HL-60 (cell line): ENCODE results near the gene TMEM126A.

Source experiments
- DNase-seq, 2 experiments: peaks; one replicate each; pipeline ENCODE4 v3.0.0-alpha.2; 2010 to 2020; ENCODE audit warnings: low read depth in 1 of 2, low spot score in 1 of 2
- H3K27ac ChIP-seq: fragments of 250-450 bp; sonication (Bioruptor Pico); replicated peaks from 2 replicates; pipeline ENCODE4 v1.5.1; 2020; ENCODE audit warnings: mild to moderate bottlenecking, moderate library complexity
- H3K27me3 ChIP-seq: fragments of 250-450 bp; sonication (Bioruptor Pico); 2 replicates; pipeline ENCODE4 v1.5.1; 2021; ENCODE audit warnings: mild to moderate bottlenecking, moderate library complexity; ENCODE audit not compliant: insufficient read depth, poor library complexity, severe bottlenecking
- H3K4me3 ChIP-seq: replicated peaks from 2 replicates; pipeline ENCODE4 v1.5.1; 2011; ENCODE audit warnings: mild to moderate bottlenecking, control low read depth, low read length; ENCODE audit not compliant: insufficient read depth
- GABPA ChIP-seq: IDR thresholded peaks from 2 replicates; pipeline ENCODE4 v1.6.1; 2012; ENCODE audit warnings: low read depth
- POLR2AphosphoS5 ChIP-seq: IDR thresholded peaks from 2 replicates; pipeline ENCODE4 v1.6.1; 2012; ENCODE audit warnings: low read depth
- SPI1 ChIP-seq: IDR thresholded peaks from 2 replicates; pipeline ENCODE4 v1.6.1; 2012; ENCODE audit warnings: low read depth, mild to moderate bottlenecking, borderline replicate concordance
- TF ChIP-seq, protein P1 (sequence below): IDR thresholded peaks from 2 replicates; pipeline ENCODE4 v1.6.1; 2012; ENCODE audit warnings: low read depth; ENCODE audit not compliant: insufficient replicate concordance
- TF ChIP-seq, protein P2 (sequence below): IDR thresholded peaks from one replicate; pipeline ENCODE4 v1.5.1; 2011; ENCODE audit warnings: low read length, control low read depth, inconsistent platforms; ENCODE audit not compliant: insufficient read depth

Gene TMEM126A

DNA sequence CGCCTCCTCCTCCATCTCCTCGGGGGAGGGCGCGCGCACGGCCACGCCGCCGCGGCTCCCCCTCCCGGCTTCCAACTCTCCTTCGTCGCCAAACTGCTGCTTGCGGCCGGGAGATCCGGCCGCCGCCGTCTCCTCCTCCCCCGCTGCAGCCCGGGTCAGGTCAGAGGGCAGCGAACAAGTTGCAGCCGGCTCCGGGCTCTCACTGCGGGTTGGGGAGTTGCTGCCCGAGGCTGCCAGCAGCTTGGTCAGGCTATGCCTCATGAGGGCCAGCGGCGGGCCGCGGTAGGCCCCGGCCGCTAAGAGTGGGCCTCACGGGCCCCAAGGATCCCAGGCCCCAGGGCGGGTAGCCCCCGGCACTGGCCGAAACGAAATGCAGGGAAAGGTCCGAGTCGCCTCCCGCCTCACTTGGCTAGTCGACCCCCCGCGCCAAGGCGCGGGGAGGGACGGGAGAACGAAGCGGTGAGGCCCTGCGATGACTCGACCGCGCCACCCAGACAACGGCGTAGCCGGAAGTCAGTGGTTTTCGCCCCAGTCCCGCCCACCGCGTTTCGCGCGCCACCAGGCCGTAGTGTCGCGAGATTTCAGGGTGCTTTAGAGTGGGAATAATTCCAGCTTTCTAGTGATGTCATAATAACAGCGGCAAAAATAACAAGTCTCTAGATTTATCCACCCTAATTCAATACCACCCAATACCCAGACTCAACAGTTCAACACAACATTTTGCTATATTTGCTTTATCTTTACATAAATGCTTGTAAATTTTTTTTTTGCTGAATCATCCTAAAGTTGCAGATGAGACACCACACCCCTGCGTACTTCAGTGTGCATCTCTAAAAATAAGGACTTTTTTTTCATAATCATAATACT lies 17.1 kb downstream of the TMEM126A start, which contains the start of gene CREBZF:
CREBZF (minus strand) TSS at position 515 of the 867 bp plus-strand sequence; CDS start at position 261, 254 bp downstream.
- H3K27ac ChIP-seq, result peak within 1 kb of the TSS; percentile 99
- peak within 1 kb of the TSS; percentile 96 for H3K4me3 ChIP-seq
- TF ChIP-seq POLR2AphosphoS5 (peak; percentile 90), SPI1 (no peak), GABPA (peak; percentile 31; the same call in 1 of the 2 replicates)
- TF ChIP-seq, protein P1, sequence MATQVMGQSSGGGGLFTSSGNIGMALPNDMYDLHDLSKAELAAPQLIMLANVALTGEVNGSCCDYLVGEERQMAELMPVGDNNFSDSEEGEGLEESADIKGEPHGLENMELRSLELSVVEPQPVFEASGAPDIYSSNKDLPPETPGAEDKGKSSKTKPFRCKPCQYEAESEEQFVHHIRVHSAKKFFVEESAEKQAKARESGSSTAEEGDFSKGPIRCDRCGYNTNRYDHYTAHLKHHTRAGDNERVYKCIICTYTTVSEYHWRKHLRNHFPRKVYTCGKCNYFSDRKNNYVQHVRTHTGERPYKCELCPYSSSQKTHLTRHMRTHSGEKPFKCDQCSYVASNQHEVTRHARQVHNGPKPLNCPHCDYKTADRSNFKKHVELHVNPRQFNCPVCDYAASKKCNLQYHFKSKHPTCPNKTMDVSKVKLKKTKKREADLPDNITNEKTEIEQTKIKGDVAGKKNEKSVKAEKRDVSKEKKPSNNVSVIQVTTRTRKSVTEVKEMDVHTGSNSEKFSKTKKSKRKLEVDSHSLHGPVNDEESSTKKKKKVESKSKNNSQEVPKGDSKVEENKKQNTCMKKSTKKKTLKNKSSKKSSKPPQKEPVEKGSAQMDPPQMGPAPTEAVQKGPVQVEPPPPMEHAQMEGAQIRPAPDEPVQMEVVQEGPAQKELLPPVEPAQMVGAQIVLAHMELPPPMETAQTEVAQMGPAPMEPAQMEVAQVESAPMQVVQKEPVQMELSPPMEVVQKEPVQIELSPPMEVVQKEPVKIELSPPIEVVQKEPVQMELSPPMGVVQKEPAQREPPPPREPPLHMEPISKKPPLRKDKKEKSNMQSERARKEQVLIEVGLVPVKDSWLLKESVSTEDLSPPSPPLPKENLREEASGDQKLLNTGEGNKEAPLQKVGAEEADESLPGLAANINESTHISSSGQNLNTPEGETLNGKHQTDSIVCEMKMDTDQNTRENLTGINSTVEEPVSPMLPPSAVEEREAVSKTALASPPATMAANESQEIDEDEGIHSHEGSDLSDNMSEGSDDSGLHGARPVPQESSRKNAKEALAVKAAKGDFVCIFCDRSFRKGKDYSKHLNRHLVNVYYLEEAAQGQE, result peak; percentile 37
- TF ChIP-seq, protein P2, sequence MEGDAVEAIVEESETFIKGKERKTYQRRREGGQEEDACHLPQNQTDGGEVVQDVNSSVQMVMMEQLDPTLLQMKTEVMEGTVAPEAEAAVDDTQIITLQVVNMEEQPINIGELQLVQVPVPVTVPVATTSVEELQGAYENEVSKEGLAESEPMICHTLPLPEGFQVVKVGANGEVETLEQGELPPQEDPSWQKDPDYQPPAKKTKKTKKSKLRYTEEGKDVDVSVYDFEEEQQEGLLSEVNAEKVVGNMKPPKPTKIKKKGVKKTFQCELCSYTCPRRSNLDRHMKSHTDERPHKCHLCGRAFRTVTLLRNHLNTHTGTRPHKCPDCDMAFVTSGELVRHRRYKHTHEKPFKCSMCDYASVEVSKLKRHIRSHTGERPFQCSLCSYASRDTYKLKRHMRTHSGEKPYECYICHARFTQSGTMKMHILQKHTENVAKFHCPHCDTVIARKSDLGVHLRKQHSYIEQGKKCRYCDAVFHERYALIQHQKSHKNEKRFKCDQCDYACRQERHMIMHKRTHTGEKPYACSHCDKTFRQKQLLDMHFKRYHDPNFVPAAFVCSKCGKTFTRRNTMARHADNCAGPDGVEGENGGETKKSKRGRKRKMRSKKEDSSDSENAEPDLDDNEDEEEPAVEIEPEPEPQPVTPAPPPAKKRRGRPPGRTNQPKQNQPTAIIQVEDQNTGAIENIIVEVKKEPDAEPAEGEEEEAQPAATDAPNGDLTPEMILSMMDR, result no peak
- DNase-seq, result peak; percentile 83 to 95
- H3K27me3 ChIP-seq, result no peaks in the 10 kb centered on the region

DNA sequence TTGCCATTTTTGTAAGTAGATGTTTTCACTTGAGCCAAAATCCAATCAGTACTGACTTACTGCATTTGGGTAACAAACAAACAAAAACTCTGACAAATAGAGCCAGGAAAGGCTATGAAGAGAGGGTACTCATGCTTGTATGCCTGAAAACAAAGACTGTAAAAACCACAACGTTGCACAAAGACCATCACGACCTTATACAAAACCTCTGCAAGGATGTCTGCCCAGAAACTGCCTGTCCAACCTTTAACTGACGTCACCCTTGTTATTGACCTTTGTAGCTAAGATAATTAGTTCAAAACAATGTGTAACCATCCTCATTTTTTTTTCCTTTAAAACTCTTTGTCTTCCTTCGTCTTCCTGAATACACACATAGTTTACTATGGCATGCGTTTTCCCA lies 18.0 kb downstream of the TMEM126A start:
- Histone ChIP-seq H3K4me3 (no peak overlapping the region), H3K27me3 (no peaks in the 10 kb centered on the region), H3K27ac (peak overlapping the region; percentile 99)
- TF ChIP-seq SPI1, result no peak
- no peak for TF ChIP-seq POLR2AphosphoS5
- TF ChIP-seq, protein P2, result no peak
- TF ChIP-seq GABPA, result no peak
- TF ChIP-seq, protein P1, result no peak
- no peak for DNase-seq

DNA sequence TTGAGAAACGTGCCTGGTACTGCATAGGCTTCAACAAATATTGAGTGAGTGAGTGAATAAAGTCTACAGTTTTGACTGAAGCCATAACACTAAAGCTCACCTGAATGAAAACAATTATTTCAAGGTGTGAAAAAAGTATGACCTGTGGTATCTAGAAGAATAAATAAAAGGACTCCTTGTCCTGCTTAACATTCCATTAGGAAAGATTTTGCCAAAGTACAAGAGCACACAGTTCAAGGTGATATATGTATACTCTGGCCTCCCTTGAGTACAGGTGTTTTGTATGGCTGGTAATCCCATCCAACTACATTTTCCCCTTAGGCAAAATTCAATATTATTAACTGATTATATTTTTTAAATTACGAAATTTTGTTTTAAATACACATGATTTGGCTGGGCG lies 18.9 kb downstream of the TMEM126A start:
- no peak for DNase-seq
- Histone ChIP-seq H3K27ac (no peak overlapping the region), H3K4me3 (no peak overlapping the region), H3K27me3 (no peaks in the 10 kb centered on the region)
- TF ChIP-seq SPI1, result no peak
- TF ChIP-seq, protein P1, result no peak
- TF ChIP-seq, protein P2, result no peak
- TF ChIP-seq POLR2AphosphoS5, result no peak
- no peak for TF ChIP-seq GABPA
